Vagina (tissue), 2 donors: ENCODE data around the gene C1orf105. TPM values are rescaled to one million over a fixed set of nuclear protein-coding genes. Genes with fewer than 3 reads are reported as not detected.

Experiments
- DNase-seq, 2 donors: peaks; one replicate each; pipeline ENCODE4 v3.0.0-alpha.2; 2017; ENCODE audit errors: extremely low spot score in 2 of 2
- H3K27ac ChIP-seq: fragments of 200-600 bp; sonication (generic); one replicate; pipeline ENCODE4 v1.5.1; 2019
- H3K27me3 ChIP-seq: fragments of 200-600 bp; sonication (generic); one replicate; pipeline ENCODE4 v1.5.1; 2019
- H3K36me3 ChIP-seq, 2 donors: fragments of 200-600 bp; sonication (generic); one replicate each; pipeline ENCODE4 v1.5.1; 2017 to 2019
- H3K4me1 ChIP-seq: fragments of 200-600 bp; sonication (generic); one replicate; pipeline ENCODE4 v1.5.1; 2019
- H3K4me3 ChIP-seq, 2 donors: fragments of 200-600 bp; sonication (generic); 1 replicate in 1 of 2; 2 replicates in 1 of 2; pipeline ENCODE4 v1.5.1; 2016 to 2019
- H3K9me3 ChIP-seq: fragments of 200-600 bp; sonication (generic); one replicate; pipeline ENCODE4 v1.5.1; 2019
- CTCF ChIP-seq, 3 experiments: fragments of 450-650 bp in 2 of 3; fragments of 200-600 bp in 1 of 3; sonication (generic) in 1 of 3; IDR thresholded peaks; one replicate each; pipeline ENCODE4 v1.5.1; 2017 to 2019; ENCODE audit warnings: antibody characterized with exemption in 3 of 3, mild to moderate bottlenecking in 2 of 3, moderate library complexity in 2 of 3
- POLR2A ChIP-seq, 2 donors: fragments of 450-650 bp; IDR thresholded peaks; one replicate each; pipeline ENCODE4 v1.6.1; 2017; ENCODE audit warnings: antibody characterized with exemption in 2 of 2, mild to moderate bottlenecking in 2 of 2, moderate library complexity in 2 of 2
- POLR2AphosphoS5 ChIP-seq, 2 donors: sonication (generic); formaldehyde crosslinking; IDR thresholded peaks; one replicate each; pipeline ENCODE4 v1.9.0; 2017; ENCODE audit warnings: antibody characterized with exemption in 2 of 2, mild to moderate bottlenecking in 2 of 2, low read depth in 1 of 2; ENCODE audit not compliant: insufficient read depth in 1 of 2
- intact Hi-C: fragments of 100-400 bp; cut with DNase I; formaldehyde crosslinking; loops from one replicate; pipeline ENCODE4 v1.15.1; 2023
- total RNA-seq: library from RNA; depleted of rRNA; stranded (reverse); fragments of >200 nt; gene quantifications from one replicate; pipeline ENCODE4 v1.2.3, GENCODE V29; 2016

C1orf105 gene
- total RNA-seq, 1 donor from 2014 or later = not detected

GRCh38 chr1:172483448-172483847 is 63.0 kb downstream of the C1orf105 start:
- Histone ChIP-seq H3K9me3 (no peaks in the 10 kb centered on the region), H3K4me1 (no peaks in the 10 kb centered on the region), H3K36me3 (no peaks in the 10 kb centered on the region), H3K27me3 (no peaks in the 10 kb centered on the region), H3K27ac (no peak overlapping the region), H3K4me3 (no peak overlapping the region)
- TF ChIP-seq POLR2AphosphoS5 (IDR thresholded peaks at IDR 0.05; ENCODE audit: insufficient read depth in 1 of 2, low read depth in 1 of 2) (no peak), POLR2A (IDR thresholded peaks at IDR 0.05) (no peak), CTCF (IDR thresholded peaks at IDR 0.05) (no peak)
- intact Hi-C loops = no loop called here
- DNase-seq = no peak

GRCh38 chr1:172484252-172484651 is 63.8 kb downstream of the C1orf105 start:
- H3K9me3 ChIP-seq = no peaks in the 10 kb centered on the region
- DNase-seq = no peak
- H3K27ac ChIP-seq = no peak overlapping the region

GRCh38 chr1:172485626-172486025 is 65.1 kb downstream of the C1orf105 start:
- Histone ChIP-seq H3K27ac (no peak overlapping the region), H3K9me3 (no peaks in the 10 kb centered on the region), H3K36me3 (no peaks in the 10 kb centered on the region), H3K4me1 (no peaks in the 10 kb centered on the region), H3K27me3 (no peaks in the 10 kb centered on the region), H3K4me3 (no peak overlapping the region)
- intact Hi-C loops = no loop called here
- no peak for DNase-seq
- TF ChIP-seq POLR2AphosphoS5 (IDR thresholded peaks at IDR 0.05; ENCODE audit: insufficient read depth in 1 of 2, low read depth in 1 of 2) = no peak
- no peak for TF ChIP-seq CTCF (IDR thresholded peaks at IDR 0.05)
- no peak for TF ChIP-seq POLR2A (IDR thresholded peaks at IDR 0.05)

More at GRCh38 chr1:172484252-172484651, 63.8 kb downstream of the C1orf105 start:
- Histone ChIP-seq H3K27me3 (no peaks in the 10 kb centered on the region), H3K4me3 (no peak overlapping the region), H3K36me3 (no peaks in the 10 kb centered on the region), H3K4me1 (no peaks in the 10 kb centered on the region)
- no peak for TF ChIP-seq POLR2AphosphoS5 (IDR thresholded peaks at IDR 0.05; ENCODE audit: insufficient read depth in 1 of 2, low read depth in 1 of 2)
- TF ChIP-seq CTCF (IDR thresholded peaks at IDR 0.05) = no peak
- TF ChIP-seq POLR2A (IDR thresholded peaks at IDR 0.05) = no peak
- intact Hi-C loops = no loop called here

GRCh38 chr1:172486805-172487454 is 66.4 kb downstream of the C1orf105 start:
- H3K4me1 ChIP-seq = no peaks in the 10 kb centered on the region
- intact Hi-C loops = no loop called here
- no peaks in the 10 kb centered on the region for H3K27me3 ChIP-seq
- no peaks in the 10 kb centered on the region for H3K36me3 ChIP-seq
- DNase-seq = no peak
- TF ChIP-seq POLR2AphosphoS5 (IDR thresholded peaks at IDR 0.05; ENCODE audit: insufficient read depth in 1 of 2, low read depth in 1 of 2) (no peak), CTCF (IDR thresholded peaks at IDR 0.05) (no peak), POLR2A (IDR thresholded peaks at IDR 0.05) (no peak)
- no peak overlapping the region for H3K4me3 ChIP-seq
- H3K9me3 ChIP-seq = no peaks in the 10 kb centered on the region
- no peak overlapping the region for H3K27ac ChIP-seq

GRCh38 chr1:172487550-172487949 is 67.1 kb downstream of the C1orf105 start:
- H3K27me3 ChIP-seq = no peaks in the 10 kb centered on the region
- TF ChIP-seq POLR2A (IDR thresholded peaks at IDR 0.05) = no peak
- TF ChIP-seq CTCF (IDR thresholded peaks at IDR 0.05) = no peak
- TF ChIP-seq POLR2AphosphoS5 (IDR thresholded peaks at IDR 0.05; ENCODE audit: insufficient read depth in 1 of 2, low read depth in 1 of 2) = no peak
- no peaks in the 10 kb centered on the region for H3K9me3 ChIP-seq
- no peaks in the 10 kb centered on the region for H3K4me1 ChIP-seq
- no peaks in the 10 kb centered on the region for H3K36me3 ChIP-seq
- no peak for DNase-seq
- no peak overlapping the region for H3K27ac ChIP-seq
- intact Hi-C loops = no loop called here
- H3K4me3 ChIP-seq = no peak overlapping the region
